ENCODE data around the gene MAP1LC3A.

The MAP1LC3A gene

GRCh38 chr20:34578521-34578920 is 20.0 kb downstream of the MAP1LC3A start:
- DNase-seq, result no peak

DNA sequence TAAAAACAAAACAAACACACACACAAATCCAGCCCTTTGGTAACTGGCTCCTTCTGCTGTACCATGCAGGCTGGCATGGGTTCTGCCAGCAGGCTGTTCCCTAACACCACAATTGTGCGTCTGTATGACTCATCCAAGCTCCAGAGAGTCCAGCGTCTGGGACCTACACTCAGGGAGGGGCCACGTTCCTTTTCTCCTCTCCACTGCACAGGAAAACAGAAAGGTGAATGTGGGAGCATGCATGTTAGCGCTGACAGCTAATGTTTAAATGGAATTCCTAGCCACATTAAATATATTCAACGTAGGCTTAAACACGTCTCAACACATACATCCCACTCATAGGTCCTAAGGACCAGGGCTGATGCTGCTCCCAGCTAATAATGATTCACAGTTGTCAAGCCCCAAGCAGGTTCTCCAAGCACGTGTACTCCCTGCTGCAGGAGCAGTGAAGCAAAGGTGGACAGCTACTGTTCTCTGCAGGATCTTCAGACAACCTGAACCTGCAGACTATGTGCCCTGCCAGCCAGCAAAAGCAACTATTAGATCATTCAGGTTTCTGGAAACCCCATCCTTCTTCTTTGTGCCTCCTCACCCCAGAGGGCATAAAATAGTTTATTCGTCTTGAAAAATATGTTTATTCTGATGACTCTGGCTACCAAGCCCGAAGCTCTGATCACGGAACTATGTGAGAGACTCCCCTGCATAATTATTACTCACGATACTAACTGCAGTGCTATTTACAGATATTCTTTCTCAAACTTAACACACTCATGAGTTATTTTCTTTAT is 20.9 kb downstream of the MAP1LC3A start:
- DNase-seq, result no peak

DNA sequence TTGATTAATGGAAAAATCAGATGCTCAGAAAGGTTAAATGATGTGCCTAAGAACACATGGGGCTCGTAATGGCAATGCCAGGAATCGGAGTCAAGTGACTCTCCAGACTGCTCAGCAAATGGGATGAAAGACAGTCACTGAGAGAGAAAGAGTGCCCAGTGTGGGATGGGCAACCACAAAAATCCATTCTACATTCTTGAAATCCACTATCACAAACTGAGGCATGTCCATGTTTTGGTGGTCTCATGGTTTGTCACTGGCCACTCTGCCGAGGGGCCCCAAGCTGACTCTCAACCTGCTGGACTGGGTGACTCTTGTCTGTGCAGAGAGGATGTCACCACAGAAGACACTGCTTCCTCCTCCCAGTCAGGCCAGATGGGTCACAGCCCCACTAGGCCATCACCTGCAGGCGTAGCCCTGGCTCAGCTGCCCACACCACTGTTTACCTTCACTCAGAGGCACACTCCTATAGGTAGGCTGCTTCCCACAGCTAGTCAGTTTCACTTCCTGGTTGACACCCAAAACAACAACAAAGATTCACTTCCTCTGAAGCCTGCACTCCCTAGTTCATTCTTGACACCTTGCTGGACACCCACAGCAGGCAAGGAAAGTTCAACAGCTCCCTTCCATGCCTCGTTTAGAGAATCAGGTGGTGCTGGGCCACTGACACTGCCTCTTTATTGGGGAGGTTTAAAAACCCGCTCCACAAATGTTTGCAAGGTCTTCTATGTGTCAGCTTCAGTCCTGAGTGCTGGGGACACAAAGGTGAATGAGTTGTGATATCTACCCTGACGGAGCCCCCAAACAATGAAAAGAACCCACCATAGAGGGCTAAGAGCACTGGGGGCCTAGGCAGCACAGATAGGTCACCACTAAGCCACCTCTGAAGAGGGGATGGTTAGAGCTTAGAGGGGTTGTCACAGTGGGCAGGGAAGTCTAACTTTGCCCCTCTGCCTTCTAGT is 21.7 kb downstream of the MAP1LC3A start:
- DNase-seq, result no peak

GRCh38 chr20:34581341-34582184 is 23.0 kb downstream of the MAP1LC3A start:
- peak; percentile 61 for DNase-seq

GRCh38 chr20:34582221-34582620 is 23.7 kb downstream of the MAP1LC3A start:
- no peak for DNase-seq

DNA sequence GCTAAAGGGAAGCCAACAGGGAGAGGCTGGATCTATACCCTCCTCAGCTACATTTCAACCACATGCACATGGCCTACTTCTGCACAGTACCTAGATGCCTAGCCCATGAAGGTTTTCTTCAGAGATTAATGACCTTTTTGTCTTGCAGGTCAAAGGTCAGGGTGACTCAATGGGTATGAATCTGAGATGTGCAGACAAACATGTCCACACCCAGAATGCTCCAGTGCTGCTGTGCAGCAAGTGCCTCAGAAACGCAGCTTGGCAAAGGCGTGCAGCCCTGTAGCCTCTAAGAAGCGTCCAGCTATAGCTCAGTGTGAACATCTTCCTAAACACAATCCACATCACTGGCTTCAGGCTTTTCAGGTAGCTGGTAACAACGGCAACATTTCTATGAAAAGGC is 24.4 kb downstream of the MAP1LC3A start:
- DNase-seq, result no peak

DNA sequence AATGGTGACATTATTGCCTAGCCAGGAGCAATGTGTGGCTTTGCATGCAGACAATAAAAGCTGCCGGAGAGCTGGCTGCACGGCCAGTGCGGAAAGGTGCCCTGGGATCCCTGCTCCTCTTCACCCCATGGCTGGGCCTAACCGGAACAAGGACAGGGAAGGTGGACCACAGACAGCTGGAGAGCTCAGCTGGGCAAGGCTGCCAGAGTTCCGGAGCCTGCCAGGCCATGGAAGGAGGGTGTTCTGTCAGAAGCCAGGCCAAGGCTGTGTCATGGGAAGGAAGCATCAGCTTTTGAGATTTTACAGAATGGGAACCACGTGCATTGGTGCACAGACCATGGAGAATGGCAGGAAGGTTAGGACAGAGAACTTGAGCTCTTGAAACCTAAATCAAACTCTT is 25.0 kb downstream of the MAP1LC3A start:
- no peak for DNase-seq

GRCh38 chr20:34585019-34585418 is 26.5 kb downstream of the MAP1LC3A start:
- DNase-seq, result no peak

DNA sequence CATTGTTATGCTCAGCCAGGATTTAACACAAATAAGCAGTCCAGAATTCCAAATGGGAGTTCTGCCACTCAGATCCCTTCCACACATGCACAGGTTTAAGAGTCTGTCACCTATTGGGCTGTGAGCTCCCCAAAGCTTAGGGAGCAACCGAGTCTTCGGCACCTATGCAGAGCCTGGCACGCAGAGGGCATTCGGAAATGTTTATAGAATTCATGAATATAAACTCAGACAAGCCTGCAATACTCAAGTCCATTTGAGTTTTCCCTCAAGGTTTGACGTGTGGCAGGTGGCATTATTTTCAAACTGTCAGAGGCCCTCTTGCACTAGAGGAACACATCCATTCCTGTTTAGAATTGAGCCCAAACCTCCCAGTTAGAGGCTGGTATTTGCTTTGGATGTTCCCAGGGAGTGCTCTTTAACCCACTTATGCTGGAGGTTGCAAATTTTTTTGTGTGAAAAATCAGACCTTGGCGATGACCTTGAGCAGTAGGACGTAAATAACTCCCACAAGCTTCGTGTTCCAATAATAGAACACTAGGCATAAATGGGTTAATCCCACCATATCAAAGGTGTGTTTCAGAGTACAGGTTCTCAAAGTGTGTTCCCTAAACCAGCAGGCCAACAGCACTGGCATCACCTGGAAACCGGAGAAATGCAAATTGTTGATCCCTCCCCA is 28.1 kb downstream of the MAP1LC3A start:
- no peak for DNase-seq

- no peak for DNase-seq
Measured at GRCh38 chr20:34595377-34596184, 37.1 kb downstream of the MAP1LC3A start.

GRCh38 chr20:34600892-34601653 is 42.6 kb downstream of the MAP1LC3A start:
- DNase-seq, result no peak

GRCh38 chr20:34604980-34605788 is 46.7 kb downstream of the MAP1LC3A start:
- DNase-seq, result no peak

DNA sequence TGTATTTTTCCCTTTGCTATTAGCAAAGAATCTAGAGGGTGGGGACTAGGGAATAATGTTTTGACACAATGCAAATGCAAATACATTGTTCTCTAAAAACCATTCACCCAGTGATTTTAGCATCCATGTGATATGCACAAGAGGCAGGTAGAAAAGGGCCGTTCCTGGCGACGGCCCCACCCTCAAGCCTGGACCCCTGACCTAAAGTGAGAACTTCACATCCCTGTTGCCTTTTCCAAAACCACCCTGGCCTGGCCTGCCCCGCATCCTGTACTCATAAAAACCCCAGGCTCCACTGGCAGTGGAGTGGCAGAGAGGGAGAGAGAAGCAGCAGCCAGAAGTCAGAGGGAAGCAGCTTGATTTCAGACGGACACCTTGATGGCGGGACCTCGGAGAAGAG is 48.5 kb downstream of the MAP1LC3A start:
- DNase-seq, result no peak
